NCI-H226 (cell line): ENCODE data around the gene LIPC.

ENCODE experiments used
- DNase-seq: peaks from one replicate; pipeline ENCODE4 v3.0.0-alpha.2; 2015

The LIPC gene

GRCh38 chr15:58476525-58477162 lies 44.9 kb downstream of the LIPC start:
- DNase-seq, result no peak

DNA sequence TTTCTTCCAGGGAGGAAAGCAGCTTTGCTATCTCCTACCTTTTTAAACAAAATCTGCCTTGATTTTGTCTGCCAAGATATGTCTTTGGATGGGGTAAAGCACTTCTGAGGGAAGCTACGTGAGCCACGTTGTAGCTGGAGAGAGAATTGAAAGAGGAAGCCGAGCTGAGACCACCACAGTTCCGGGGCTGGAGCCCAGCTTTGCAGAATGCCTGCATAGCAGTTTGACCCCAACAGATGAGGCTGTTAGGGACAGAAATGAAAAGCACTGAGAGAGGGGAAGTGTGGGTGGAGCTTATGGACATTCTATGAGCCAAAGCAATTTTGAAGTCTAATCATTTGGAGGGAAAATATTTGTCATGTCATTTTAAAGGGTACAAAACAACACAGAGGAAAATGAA lies 45.4 kb downstream of the LIPC start:
- no peak for DNase-seq

GRCh38 chr15:58478035-58478434 lies 46.2 kb downstream of the LIPC start:
- DNase-seq, result no peak

- no peak for DNase-seq
Observed at GRCh38 chr15:58478579-58478978, 46.8 kb downstream of the LIPC start.

DNA sequence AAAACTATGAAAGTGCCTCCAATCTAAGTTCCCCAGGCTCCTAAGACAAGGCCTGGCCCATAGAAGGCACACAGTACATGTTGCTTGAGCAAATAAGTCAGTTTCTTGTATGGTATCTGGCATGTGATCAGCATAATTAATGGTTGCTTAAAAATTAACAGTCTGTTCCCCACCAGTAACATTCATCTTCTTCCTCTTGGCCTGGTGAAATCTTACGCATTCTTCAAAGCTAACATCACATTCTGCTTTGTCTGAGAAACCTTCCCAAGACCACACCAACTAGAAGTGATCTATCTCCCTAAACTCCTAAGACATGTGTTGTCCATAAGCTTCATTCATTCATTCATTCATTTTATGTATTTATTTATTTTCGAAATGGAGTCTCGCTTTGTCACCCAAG lies 48.1 kb downstream of the LIPC start:
- DNase-seq, result no peak

DNA sequence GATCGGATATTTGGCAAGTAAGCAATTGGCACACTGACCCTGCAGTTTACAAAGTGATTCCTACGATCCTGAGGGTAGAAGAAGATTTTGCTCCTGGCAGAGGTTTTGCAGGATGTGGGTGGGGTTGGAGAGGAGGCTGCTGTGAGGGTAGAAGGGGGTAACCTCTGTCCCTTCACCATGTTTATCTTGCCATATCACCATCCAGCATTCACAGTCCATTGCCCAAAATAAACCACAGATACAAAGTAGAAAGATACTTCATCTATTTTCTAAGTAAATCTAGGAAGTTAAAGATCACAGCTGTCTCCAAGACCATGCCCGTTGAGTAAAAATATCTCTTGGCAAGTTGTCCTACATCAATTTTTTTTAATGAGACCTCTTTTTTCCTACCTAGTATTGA lies 51.6 kb downstream of the LIPC start:
- DNase-seq, result no peak

DNA sequence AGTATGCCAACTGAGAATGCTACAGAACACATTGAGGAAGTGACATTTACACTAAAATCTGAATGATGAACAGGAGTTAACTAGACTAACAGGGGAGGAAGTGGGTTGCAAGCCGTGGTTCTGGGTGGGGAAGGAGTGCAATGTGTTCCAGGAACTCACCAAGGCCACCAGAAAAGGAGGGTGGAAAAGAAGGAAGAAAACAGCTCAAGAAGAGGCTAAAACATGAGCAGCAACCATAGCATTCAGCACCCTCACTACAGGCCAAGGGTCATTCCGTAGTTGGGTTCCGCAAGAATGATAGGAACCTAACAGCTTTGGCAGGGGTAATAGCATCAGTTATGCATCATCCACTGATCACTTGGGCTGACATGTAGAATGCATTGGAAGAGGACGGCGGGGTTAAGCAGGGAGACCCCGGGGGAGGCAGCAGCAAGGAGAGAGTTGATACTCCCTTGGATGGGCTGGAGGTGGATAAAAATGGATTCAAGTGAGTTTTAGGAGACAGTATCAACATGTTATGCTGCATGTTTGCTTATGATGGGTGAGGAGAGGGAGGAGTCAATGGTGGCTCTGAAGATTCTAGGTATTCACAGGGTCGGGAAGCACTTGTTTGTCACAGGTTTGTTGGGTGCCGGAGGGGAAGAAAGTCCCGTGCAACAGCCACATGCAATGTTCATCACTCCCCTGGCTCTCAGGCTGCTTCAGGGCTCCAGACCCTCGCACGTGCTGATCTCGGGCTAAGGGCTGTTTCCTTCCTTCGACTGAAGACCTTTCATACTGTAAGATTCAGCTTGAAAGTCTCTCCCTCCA lies 53.2 kb downstream of the LIPC start:
- DNase-seq, result no peak

GRCh38 chr15:58486062-58486461 lies 54.3 kb downstream of the LIPC start:
- no peak for DNase-seq

DNA sequence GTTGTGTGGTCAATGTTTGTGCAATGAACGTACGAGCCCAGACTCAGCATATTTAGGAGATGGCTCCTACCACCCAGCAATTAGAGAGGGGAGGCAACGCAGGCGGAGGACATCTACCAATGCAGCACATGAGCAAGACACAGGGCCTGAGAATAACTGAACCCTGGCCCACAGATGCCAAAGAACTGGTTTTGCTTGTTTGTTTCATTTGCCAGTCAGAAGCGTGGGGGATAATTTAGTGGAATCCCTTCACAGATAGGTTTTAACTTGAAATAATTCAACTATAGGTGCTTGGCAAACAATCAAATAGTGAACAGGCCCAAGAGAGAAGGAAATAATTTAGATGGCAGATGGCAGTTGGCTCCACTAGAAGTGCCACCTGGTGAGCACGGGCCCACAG lies 54.8 kb downstream of the LIPC start:
- no peak for DNase-seq

GRCh38 chr15:58487041-58487723 lies 55.4 kb downstream of the LIPC start:
- DNase-seq, result no peak

GRCh38 chr15:58487724-58488120 lies 55.9 kb downstream of the LIPC start:
- DNase-seq, result no peak

GRCh38 chr15:58489289-58490085 lies 57.7 kb downstream of the LIPC start:
- no peak for DNase-seq

DNA sequence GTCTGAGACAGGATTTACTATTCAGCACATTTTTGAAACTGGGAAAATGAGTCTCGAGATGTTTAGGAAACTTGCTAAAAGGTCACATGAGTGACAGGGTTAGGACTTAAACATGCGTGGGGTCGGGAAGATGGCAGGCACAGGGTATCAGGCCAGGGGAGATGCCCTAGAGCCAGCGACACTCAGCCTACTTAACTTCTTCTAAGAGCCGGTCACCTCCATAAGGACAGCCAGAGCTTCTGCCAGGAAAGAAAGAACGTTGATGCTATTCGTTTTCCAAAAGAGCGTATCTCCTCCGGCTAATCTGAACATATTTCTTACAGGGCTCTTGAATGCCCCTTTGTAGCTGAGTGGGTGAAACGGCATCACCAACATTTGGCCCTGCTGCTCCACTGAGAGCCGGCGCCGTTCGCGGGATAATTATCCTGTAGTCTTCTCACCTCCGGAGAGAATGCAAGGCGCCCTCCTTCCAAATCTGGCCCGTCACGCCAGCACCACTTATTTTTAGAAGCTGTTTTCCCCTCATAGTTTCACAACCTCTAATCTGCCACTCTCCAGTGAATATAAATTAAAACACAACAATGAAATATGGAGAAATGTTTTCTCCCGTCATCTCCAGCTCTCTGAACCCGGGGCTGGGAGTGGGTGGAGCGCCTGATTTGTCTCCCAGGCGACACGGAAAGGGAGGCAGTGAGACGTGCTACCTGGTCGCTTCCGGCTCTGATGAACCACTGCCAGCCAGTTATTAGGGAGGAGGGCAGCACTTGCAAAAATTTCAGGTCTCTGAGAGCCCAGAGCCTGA lies 58.5 kb downstream of the LIPC start:
- DNase-seq, result no peak

GRCh38 chr15:58490888-58491473 lies 59.2 kb downstream of the LIPC start:
- no peak for DNase-seq

DNA sequence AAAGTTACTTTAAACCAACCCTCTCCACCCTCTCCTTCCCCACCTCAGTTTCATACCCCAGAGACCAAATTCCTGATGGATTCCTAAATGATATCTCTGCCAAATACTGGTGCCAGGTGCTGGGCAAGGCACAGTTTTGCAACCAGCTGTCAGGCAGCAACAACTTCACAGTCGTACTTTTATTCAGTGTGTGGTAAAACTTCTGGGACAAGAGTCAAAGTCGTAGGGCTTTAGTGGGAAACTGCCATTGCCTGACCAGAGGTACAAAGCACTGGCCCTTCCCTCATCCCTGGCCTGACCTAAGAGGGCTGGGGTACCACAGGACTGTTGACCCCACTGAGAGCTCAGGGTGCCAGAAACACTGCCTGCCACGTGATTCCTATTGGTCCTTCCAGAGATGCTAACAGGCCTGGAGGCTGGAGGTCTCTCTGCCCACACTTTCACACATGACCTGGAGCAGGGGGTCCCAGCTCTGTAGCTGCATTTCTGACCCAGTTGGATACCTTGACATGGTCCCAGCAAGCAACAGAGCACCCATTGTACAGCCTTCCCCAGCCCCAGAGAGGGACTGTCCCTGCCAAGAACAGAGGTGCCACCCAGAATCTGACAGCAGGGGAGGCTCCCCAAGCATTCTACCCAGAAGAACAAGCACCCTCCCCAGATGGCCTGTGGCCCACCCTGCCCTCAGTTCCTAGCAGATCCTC lies 59.9 kb downstream of the LIPC start:
- DNase-seq, result no peak

DNA sequence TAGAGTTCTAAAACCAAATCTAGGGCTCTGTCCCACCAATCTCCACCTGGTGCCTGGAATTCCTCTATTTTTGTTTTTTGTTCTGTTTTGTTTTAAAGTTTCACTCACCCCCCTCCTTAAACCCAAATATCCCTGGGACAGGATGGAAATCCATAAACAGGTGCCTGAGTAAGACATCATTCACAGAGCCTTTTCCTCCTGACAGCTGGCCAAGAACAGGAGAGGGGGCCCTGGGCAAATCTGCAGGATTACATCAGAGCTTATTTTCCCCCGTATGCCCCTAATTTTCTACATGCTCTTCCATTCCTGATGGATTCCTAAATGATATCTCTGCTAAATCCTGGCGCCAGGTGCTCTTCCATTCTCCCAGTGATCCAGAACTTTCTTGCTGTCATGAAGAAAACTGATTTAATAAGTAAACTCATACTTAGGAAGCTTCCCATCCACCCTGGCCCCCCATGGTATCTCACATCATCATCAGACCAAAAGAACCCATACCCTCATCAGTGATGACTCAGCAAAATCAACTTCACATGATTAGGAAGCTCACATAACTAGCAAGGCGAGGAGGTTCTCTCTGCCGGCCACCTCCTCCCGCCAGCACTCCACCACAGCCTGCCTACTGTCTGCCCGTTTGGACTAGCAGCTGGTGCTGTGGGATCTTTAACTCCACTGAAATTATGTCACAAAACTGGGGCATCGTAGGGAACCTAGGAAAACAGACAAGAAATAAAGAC lies 61.0 kb downstream of the LIPC start:
- no peak for DNase-seq

DNA sequence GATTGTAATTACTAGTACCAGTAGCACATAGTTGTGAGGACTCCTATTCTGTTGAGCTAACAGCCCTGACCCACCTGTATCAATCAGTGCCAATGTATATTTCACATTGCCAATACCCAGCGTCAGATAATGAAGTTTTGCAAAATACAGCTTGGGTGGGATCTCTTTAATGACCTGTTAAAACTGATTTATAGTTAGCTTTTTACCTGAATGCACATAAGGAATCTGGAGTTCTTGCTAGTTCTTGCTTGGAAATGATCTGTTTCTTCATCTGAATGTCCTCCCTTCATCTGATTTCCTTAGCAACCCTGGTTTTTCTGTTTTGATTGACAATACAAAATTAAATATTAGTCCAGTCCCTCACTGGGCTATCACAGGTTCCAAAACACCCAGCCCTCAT lies 62.8 kb downstream of the LIPC start:
- no peak for DNase-seq

GRCh38 chr15:58495891-58496408 lies 64.2 kb downstream of the LIPC start:
- DNase-seq, result no peak

DNA sequence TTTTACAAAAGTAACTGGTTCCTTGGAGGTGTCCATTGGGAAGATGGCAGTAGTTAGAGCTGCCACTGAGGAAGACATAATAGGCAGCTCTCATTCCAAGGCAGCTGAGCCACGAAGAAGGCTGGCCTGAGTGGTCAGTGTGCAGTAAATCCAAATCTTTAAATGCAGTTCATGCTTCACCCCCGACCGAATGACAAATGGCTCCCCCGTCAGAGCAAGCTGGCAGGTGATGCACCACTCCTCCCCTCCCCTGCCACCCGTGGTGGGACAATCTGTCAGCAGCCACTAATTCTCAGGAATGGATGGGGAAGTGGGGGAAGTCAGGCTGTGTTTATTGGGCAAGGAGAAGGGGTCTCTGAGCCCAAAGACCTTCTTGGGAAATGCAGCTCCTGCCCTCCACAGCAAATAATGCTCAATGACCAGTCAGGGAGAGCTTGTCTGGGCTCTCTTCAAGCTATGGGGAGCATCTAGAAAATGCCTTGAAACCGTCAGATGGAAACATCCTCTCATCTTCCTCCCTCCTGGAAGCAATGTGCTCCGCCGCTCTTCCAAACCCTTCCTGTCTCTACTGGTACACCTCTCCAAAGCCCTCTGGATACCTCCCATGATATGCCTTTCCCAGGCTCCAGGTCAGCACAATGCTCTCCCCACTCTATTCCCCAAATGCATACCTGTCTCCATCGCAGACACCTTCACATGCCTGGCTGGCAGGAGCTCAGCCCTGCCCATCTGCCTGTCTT lies 65.4 kb downstream of the LIPC start:
- no peak for DNase-seq
